Testis (tissue), 2 donors: ENCODE data around the gene NETO1.
A peak's percentile ranks its signal among the peaks of the same experiment; 100 is the strongest.

ENCODE experiments used
- POLR2A ChIP-seq: fragments of 450-650 bp; IDR thresholded peaks from one replicate; pipeline ENCODE4 v1.6.1; 2017; ENCODE audit warnings: antibody characterized with exemption, mild to moderate bottlenecking, moderate library complexity
- TF ChIP-seq, protein P1 (sequence below), 3 experiments: fragments of 450-650 bp in 2 of 3; fragments of 200-600 bp in 1 of 3; sonication (generic) in 1 of 3; IDR thresholded peaks; one replicate each; pipeline ENCODE4 v1.5.1; 2016 to 2019; ENCODE audit warnings: antibody characterized with exemption in 3 of 3, mild to moderate bottlenecking in 2 of 3, moderate library complexity in 1 of 3

- TF ChIP-seq, protein P1, sequence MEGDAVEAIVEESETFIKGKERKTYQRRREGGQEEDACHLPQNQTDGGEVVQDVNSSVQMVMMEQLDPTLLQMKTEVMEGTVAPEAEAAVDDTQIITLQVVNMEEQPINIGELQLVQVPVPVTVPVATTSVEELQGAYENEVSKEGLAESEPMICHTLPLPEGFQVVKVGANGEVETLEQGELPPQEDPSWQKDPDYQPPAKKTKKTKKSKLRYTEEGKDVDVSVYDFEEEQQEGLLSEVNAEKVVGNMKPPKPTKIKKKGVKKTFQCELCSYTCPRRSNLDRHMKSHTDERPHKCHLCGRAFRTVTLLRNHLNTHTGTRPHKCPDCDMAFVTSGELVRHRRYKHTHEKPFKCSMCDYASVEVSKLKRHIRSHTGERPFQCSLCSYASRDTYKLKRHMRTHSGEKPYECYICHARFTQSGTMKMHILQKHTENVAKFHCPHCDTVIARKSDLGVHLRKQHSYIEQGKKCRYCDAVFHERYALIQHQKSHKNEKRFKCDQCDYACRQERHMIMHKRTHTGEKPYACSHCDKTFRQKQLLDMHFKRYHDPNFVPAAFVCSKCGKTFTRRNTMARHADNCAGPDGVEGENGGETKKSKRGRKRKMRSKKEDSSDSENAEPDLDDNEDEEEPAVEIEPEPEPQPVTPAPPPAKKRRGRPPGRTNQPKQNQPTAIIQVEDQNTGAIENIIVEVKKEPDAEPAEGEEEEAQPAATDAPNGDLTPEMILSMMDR (IDR thresholded peaks at IDR 0.05): peak; percentile 66 to 83 (median 66)
- no peak for TF ChIP-seq POLR2A
These were observed 105.2 kb downstream of the NETO1 start for GRCh38 chr18:72762515-72763122.
